Smooth muscle cell (in vitro differentiated cells): ENCODE measurements around the gene FOXO3. TPM values are rescaled to one million over a fixed set of nuclear protein-coding genes. Genes with fewer than 3 reads are reported as not detected.
A peak's percentile ranks its signal among the peaks of the same experiment; 100 is the strongest.

ENCODE experiments used
- DNase-seq: peaks from one replicate; lab custom pipeline; 2025; ENCODE audit not compliant: unreplicated experiment; lab: John Stamatoyannopoulos, UW
- H2AFZ ChIP-seq: fragments of 200-600 bp; sonication (generic); 2 replicates; pipeline ENCODE4 v1.6.0; 2016; ENCODE audit warnings: antibody characterized with exemption, low read depth, mild to moderate bottlenecking
- H3F3A ChIP-seq: fragments of 200-600 bp; sonication (generic); 2 replicates; pipeline ENCODE4 v1.6.0; 2017; ENCODE audit warnings: antibody characterized with exemption, low read depth
- H3K27ac ChIP-seq: fragments of 200-600 bp; sonication (generic); 2 replicates; pipeline ENCODE4 v1.5.1; 2016; ENCODE audit warnings: low read depth, mild to moderate bottlenecking
- H3K27me3 ChIP-seq: fragments of 200-600 bp; sonication (generic); 2 replicates; pipeline ENCODE4 v1.6.1; 2016; ENCODE audit warnings: low read depth, mild to moderate bottlenecking
- H3K36me3 ChIP-seq: fragments of 200-600 bp; sonication (generic); 2 replicates; pipeline ENCODE4 v1.5.1; 2016; ENCODE audit warnings: low read depth
- H3K4me1 ChIP-seq: fragments of 200-600 bp; sonication (generic); 2 replicates; pipeline ENCODE4 v1.5.1; 2016; ENCODE audit warnings: low read depth
- H3K4me2 ChIP-seq: fragments of 200-600 bp; sonication (generic); 2 replicates; pipeline ENCODE4 v1.6.0; 2016; ENCODE audit warnings: mild to moderate bottlenecking
- H3K4me3 ChIP-seq: fragments of 200-600 bp; sonication (generic); 2 replicates; pipeline ENCODE4 v1.5.1; 2016; ENCODE audit warnings: mild to moderate bottlenecking
- H3K79me2 ChIP-seq: fragments of 200-600 bp; sonication (generic); 2 replicates; pipeline ENCODE4 v1.6.0; 2016; ENCODE audit warnings: low read depth, mild to moderate bottlenecking
- H3K9ac ChIP-seq: fragments of 200-600 bp; sonication (generic); 2 replicates; pipeline ENCODE4 v1.6.0; 2016; ENCODE audit warnings: low read depth
- H3K9me3 ChIP-seq: fragments of 200-600 bp; sonication (generic); replicated peaks from 2 replicates; pipeline ENCODE4 v1.5.1; 2016; ENCODE audit warnings: low read depth
- H4K20me1 ChIP-seq: fragments of 200-600 bp; sonication (generic); 2 replicates; pipeline ENCODE4 v1.6.0; 2016; ENCODE audit warnings: low read depth
- CTCF ChIP-seq: fragments of 200-600 bp; sonication (generic); IDR thresholded peaks from 2 replicates; pipeline ENCODE4 v1.5.1; 2017; ENCODE audit warnings: borderline replicate concordance, mild to moderate bottlenecking, antibody characterized with exemption; ENCODE audit not compliant: insufficient read depth, poor library complexity, severe bottlenecking
- WGBS: methylation state at CpG from one replicate; pipeline ENCODE4 v1.1.7; 2016; ENCODE audit warnings: low lambda C conversion rate; 5-methylcytosine and 5-hydroxymethylcytosine counted together
- polyA plus RNA-seq: library from polyadenylated mRNA; unstranded; fragments of >200 nt; fragmentation: Nextera tagmentation; extraction: Ambion mirVana; gene quantifications from 2 replicates; pipeline ENCODE4 v1.2.1, GENCODE V29; 2016
- total RNA-seq: library from RNA; depleted of rRNA; stranded (reverse); fragments of >200 nt; gene quantifications from 2 replicates; pipeline ENCODE4 v1.2.3, GENCODE V29; 2014

The FOXO3 gene
- total and polyA plus RNA-seq, 2 experiments from 2014 or later: 35.9 to 40.3 TPM

- DNase-seq: no peak
- Histone ChIP-seq H3K36me3 (no peaks in the 10 kb centered on the region), H4K20me1 (peaks cover 90% of the 10 kb centered on the region), H3K79me2 (peaks cover 88% of the 10 kb centered on the region), H3K9me3 (no peaks in the 10 kb centered on the region), H3K4me2 (no peak overlapping the region), H3K4me3 (no peak overlapping the region), H2AFZ (no peak overlapping the region), H3K27me3 (no peaks in the 10 kb centered on the region), H3K9ac (no peak overlapping the region), H3F3A (peaks cover 8% of the 10 kb centered on the region), H3K27ac (no peak overlapping the region), H3K4me1 (peaks cover 15% of the 10 kb centered on the region)
- 93% methylated on average over 2 of the region's 2 CpGs for WGBS
- TF ChIP-seq CTCF: no peak
Measured at GRCh38 chr6:108626777-108627176, 66.1 kb downstream of the FOXO3 start.

- TF ChIP-seq CTCF: no peak
- Histone ChIP-seq H2AFZ (no peak overlapping the region), H3K27me3 (no peaks in the 10 kb centered on the region), H3K79me2 (peaks cover 98% of the 10 kb centered on the region), H3K4me3 (no peak overlapping the region), H3K9ac (no peak overlapping the region), H3F3A (peaks cover 6% of the 10 kb centered on the region), H3K4me2 (peak overlapping the region; percentile 62), H3K27ac (peak overlapping the region; percentile 57), H4K20me1 (peaks cover 99% of the 10 kb centered on the region), H3K4me1 (peaks cover 14% of the 10 kb centered on the region), H3K9me3 (no peaks in the 10 kb centered on the region), H3K36me3 (no peaks in the 10 kb centered on the region)
- WGBS: 43% methylated on average over 4 of the region's 4 CpGs
- no peak for DNase-seq
Measured at GRCh38 chr6:108627692-108628550, 67.2 kb downstream of the FOXO3 start.

GRCh38 chr6:108630050-108630714 lies 69.5 kb downstream of the FOXO3 start:
- no peak for TF ChIP-seq CTCF
- Histone ChIP-seq H3F3A (no peaks in the 10 kb centered on the region), H3K4me3 (no peak overlapping the region), H3K4me2 (peak overlapping the region; percentile 36), H3K9me3 (no peaks in the 10 kb centered on the region), H3K27ac (peak overlapping the region; percentile 79), H3K79me2 (peaks cover 98% of the 10 kb centered on the region), H3K27me3 (no peaks in the 10 kb centered on the region), H3K36me3 (no peaks in the 10 kb centered on the region), H3K9ac (no peak overlapping the region), H2AFZ (no peak overlapping the region), H4K20me1 (peaks cover 99% of the 10 kb centered on the region), H3K4me1 (peaks cover 10% of the 10 kb centered on the region)
- WGBS: 69% methylated on average over 4 of the region's 4 CpGs
- no peak for DNase-seq
